AG04449 (cell line): ENCODE data around the gene CDK19.

ENCODE experiments used
- CTCF ChIA-PET: fragments of 350-600 bp; formaldehyde crosslinking; extraction: SDS; loops from one replicate; lab custom pipeline; 2021; ENCODE audit warnings: antibody characterized with exemption; lab: Yijun Ruan, JAX
- POLR2A ChIA-PET: fragments of 400-600, 350-600 bp; formaldehyde crosslinking; extraction: SDS; loops from one replicate; lab custom pipeline; 2020; ENCODE audit warnings: antibody characterized with exemption, inconsistent platforms; lab: Yijun Ruan, JAX
- DNase-seq: peaks from one replicate; pipeline ENCODE4 v3.0.0-alpha.2; 2010; ENCODE audit warnings: low read depth, low spot score
- H3K4me3 ChIP-seq: 2 replicates; pipeline ENCODE4 v1.5.1; 2011; ENCODE audit warnings: low read depth, mild to moderate bottlenecking, control low read depth, low read length
- CTCF ChIP-seq: IDR thresholded peaks from one replicate; pipeline ENCODE4 v1.5.1; 2011; ENCODE audit warnings: mild to moderate bottlenecking, moderate library complexity, low read length, control low read depth, inconsistent platforms; ENCODE audit not compliant: insufficient read depth; ENCODE audit errors: missing control alignments

CDK19 gene

GRCh38 chr6:110693296-110693695 lies 122.0 kb downstream of the CDK19 start:
- POLR2A ChIA-PET, result no interaction called here
- H3K4me3 ChIP-seq, result no peak overlapping the region
- CTCF ChIA-PET, result interaction anchor here (1.9 kb wide), 1 partner anchor 11 kb away, joined by 9 read pairs; no protein-coding TSS in a partner anchor
- no peak for DNase-seq
- no peak for TF ChIP-seq CTCF

- DNase-seq, result no peak
- POLR2A ChIA-PET, result no interaction called here
- no peak for TF ChIP-seq CTCF
- CTCF ChIA-PET, result interaction anchor here (1.1 to 1.7 kb wide), 3 partner anchors 9 to 259 kb away, joined by 3 to 7 read pairs (median 4); no protein-coding TSS in a partner anchor
- no peak overlapping the region for H3K4me3 ChIP-seq
These were observed 124.4 kb downstream of the CDK19 start for GRCh38 chr6:110690916-110691315.

GRCh38 chr6:110690106-110690654 lies 125.1 kb downstream of the CDK19 start:
- DNase-seq, result no peak
- no peak for TF ChIP-seq CTCF
- ChIA-PET POLR2A (no interaction called here), CTCF (interaction anchor here (1.1 to 1.7 kb wide), 3 partner anchors 9 to 260 kb away, joined by 3 to 7 read pairs (median 4); no protein-coding TSS in a partner anchor)
- no peak overlapping the region for H3K4me3 ChIP-seq

GRCh38 chr6:110689275-110689935 lies 125.9 kb downstream of the CDK19 start:
- DNase-seq, result no peak

GRCh38 chr6:110688661-110689268 lies 126.5 kb downstream of the CDK19 start:
- ChIA-PET CTCF (interaction anchor here (1.0 kb wide), 1 partner anchor 9 kb away, joined by 4 read pairs; no protein-coding TSS in a partner anchor), POLR2A (no interaction called here)
- no peak for DNase-seq
- no peak overlapping the region for H3K4me3 ChIP-seq
- TF ChIP-seq CTCF, result no peak

More at GRCh38 chr6:110689275-110689935, 125.9 kb downstream of the CDK19 start:
- TF ChIP-seq CTCF, result no peak
- ChIA-PET CTCF (interaction anchor here (1.0 kb wide), 1 partner anchor 10 kb away, joined by 4 read pairs; no protein-coding TSS in a partner anchor), POLR2A (no interaction called here)
- no peak overlapping the region for H3K4me3 ChIP-seq

- ChIA-PET CTCF (interaction anchor here (1.0 to 1.6 kb wide), 6 partner anchors 9 to 262 kb away, joined by 3 to 5 read pairs (median 3); no protein-coding TSS in a partner anchor), POLR2A (no interaction called here)
- no peak for TF ChIP-seq CTCF
These were observed 127.9 kb downstream of the CDK19 start for GRCh38 chr6:110687326-110687725.

More at GRCh38 chr6:110687326-110687725, 127.9 kb downstream of the CDK19 start:
- H3K4me3 ChIP-seq, result no peak overlapping the region
- DNase-seq, result no peak
